B cell (primary cell): ENCODE results near the gene THUMPD3. TPM values are rescaled to one million over a fixed set of nuclear protein-coding genes. Genes with fewer than 3 reads are reported as not detected.

Experiments
- ATAC-seq: fragments of 200-7000 bp; cut with Tn5 transposase; one replicate; pipeline ENCODE4 v1.10.0; 2021; ENCODE audit warnings: low read depth, mild to moderate bottlenecking, moderate number of reproducible peaks, moderate library complexity
- CTCF ChIA-PET: fragments of 350-600 bp; sonication (Branson Sonifier 250); formaldehyde crosslinking; loops from one replicate; lab custom pipeline; 2021; ENCODE audit warnings: antibody characterized with exemption, inconsistent platforms; lab: Charles Lee
- POLR2A ChIA-PET: fragments of 350-600 bp; sonication (Branson Sonifier 250); formaldehyde crosslinking; loops from one replicate; lab custom pipeline; 2021; ENCODE audit warnings: antibody characterized with exemption; lab: Charles Lee
- DNase-seq: peaks from one replicate; pipeline ENCODE4 v3.0.0; 2013
- H2AFZ ChIP-seq: 2 replicates; pipeline ENCODE4 v1.6.1; 2012; ENCODE audit warnings: mild to moderate bottlenecking, low read depth, low read length; ENCODE audit not compliant: insufficient read depth, poor library complexity, severe bottlenecking
- H3K27ac ChIP-seq, 2 donors: 1 replicate in 1 of 2; 2 replicates in 1 of 2; pipeline ENCODE4 v1.5.1; 2012 to 2013; ENCODE audit warnings: low read length in 2 of 2, mild to moderate bottlenecking in 2 of 2, moderate library complexity in 1 of 2
- H3K27me3 ChIP-seq, 4 experiments: fragments of 200-600 bp in 1 of 4; sonication (generic) in 1 of 4; replicated peaks in 1 of 4; 1 replicate in 2 of 4; 2 replicates in 2 of 4; pipeline versions ENCODE4 v1.6.1 to v1.7.0; 2013 to 2016; ENCODE audit warnings: low read length in 3 of 4, mild to moderate bottlenecking in 2 of 4, mixed read lengths in 1 of 4, moderate library complexity in 1 of 4; ENCODE audit not compliant: insufficient read depth in 4 of 4, control insufficient read depth in 3 of 4; ENCODE audit errors: control extremely low read depth in 1 of 4
- H3K36me3 ChIP-seq, 2 experiments: replicated peaks in 1 of 2; 1 replicate in 1 of 2; 2 replicates in 1 of 2; pipeline versions ENCODE4 v1.6.1 to v1.7.1; 2013; ENCODE audit warnings: low read length in 1 of 2; ENCODE audit not compliant: insufficient read depth in 2 of 2, control insufficient read depth in 1 of 2; ENCODE audit errors: control extremely low read depth in 1 of 2, extremely low read depth in 1 of 2
- H3K4me1 ChIP-seq, 2 donors: fragments of 200-600 bp in 1 of 2; sonication (generic) in 1 of 2; 1 replicate in 1 of 2; 2 replicates in 1 of 2; pipeline versions ENCODE4 v1.5.1 to v1.6.1; 2013 to 2017; ENCODE audit warnings: low read length in 2 of 2; ENCODE audit not compliant: control insufficient read depth in 2 of 2, insufficient read depth in 2 of 2
- H3K4me2 ChIP-seq: replicated peaks from 2 replicates; pipeline ENCODE3; 2012; ENCODE audit warnings: mild to moderate bottlenecking, low read depth, low read length; ENCODE audit not compliant: poor library complexity, severe bottlenecking
- H3K4me3 ChIP-seq, 5 experiments: fragments of 200-600 bp in 1 of 5; sonication (generic) in 1 of 5; 1 replicate in 3 of 5; 2 replicates in 2 of 5; pipeline versions ENCODE4 v1.5.1 to v1.7.0; 2011 to 2016; ENCODE audit warnings: low read length in 4 of 5, mild to moderate bottlenecking in 4 of 5, low read depth in 2 of 5, control low read depth in 1 of 5, moderate library complexity in 1 of 5; ENCODE audit not compliant: insufficient read depth in 1 of 5; ENCODE audit errors: control extremely low read depth in 1 of 5, extremely low read depth in 1 of 5
- H3K79me2 ChIP-seq: fragments of 200-600 bp; sonication (generic); one replicate; pipeline ENCODE4 v1.6.0; 2016; ENCODE audit warnings: low read length; ENCODE audit not compliant: control insufficient read depth, insufficient read depth
- H3K9ac ChIP-seq: fragments of 200-600 bp; sonication (generic); 2 replicates; pipeline ENCODE4 v1.6.1; 2017; ENCODE audit warnings: mild to moderate bottlenecking, low read length, moderate library complexity
- H3K9me3 ChIP-seq, 3 donors: one replicate each; pipeline versions ENCODE4 v1.6.1 to v1.7.1; 2013; ENCODE audit warnings: low read length in 2 of 3; ENCODE audit not compliant: control insufficient read depth in 2 of 3, insufficient read depth in 1 of 3; ENCODE audit errors: control extremely low read depth in 1 of 3
- H4K20me1 ChIP-seq: 2 replicates; pipeline ENCODE4 v1.6.0; 2012; ENCODE audit warnings: mild to moderate bottlenecking, low read length; ENCODE audit not compliant: insufficient read depth, control insufficient read depth, poor library complexity, severe bottlenecking
- H3K27ac Mint-ChIP-seq: one replicate; pipeline ENCODE4 v1.8.0; 2021; ENCODE audit warnings: mixed read lengths
- H3K27me3 Mint-ChIP-seq: one replicate; pipeline ENCODE4 v1.8.0; 2021; ENCODE audit warnings: mixed read lengths
- H3K4me1 Mint-ChIP-seq: one replicate; pipeline ENCODE4 v1.8.0; 2021; ENCODE audit warnings: mixed read lengths
- H3K4me3 Mint-ChIP-seq: one replicate; pipeline ENCODE4 v1.8.0; 2021; ENCODE audit warnings: mixed read lengths
- H3K9me3 Mint-ChIP-seq: one replicate; pipeline ENCODE4 v1.8.0; 2022; ENCODE audit warnings: mixed read lengths; ENCODE audit not compliant: insufficient read depth
- EZH2 ChIP-seq: IDR thresholded peaks from 2 replicates; pipeline ENCODE4 v1.6.1; 2012; ENCODE audit warnings: borderline replicate concordance, low read depth, mild to moderate bottlenecking, moderate library complexity, low read length; ENCODE audit not compliant: insufficient read depth, poor library complexity, severe bottlenecking
- WGBS: methylation state at CpG from one replicate; pipeline ENCODE4 v1.1.5; 2013; ENCODE audit warnings: missing lambda C conversion rate; ENCODE audit not compliant: insufficient coverage; 5-methylcytosine and 5-hydroxymethylcytosine counted together
- intact Hi-C: fragments of 100-400 bp; cut with micrococcal nuclease; formaldehyde crosslinking; loops from one replicate; pipeline ENCODE4 v1.10.0; 2022
- polyA plus RNA-seq: library from polyadenylated mRNA; depleted of rRNA; stranded (reverse); fragments of >200 nt; gene quantifications from 2 replicates; pipeline ENCODE4 v1.2.3, GENCODE V29; 2012
- total RNA-seq, 2 donors: library from RNA; stranded (reverse); fragments of 120-200 nt in 1 of 2; gene quantifications; 1 replicate in 1 of 2; 2 replicates in 1 of 2; pipeline versions ENCODE4 v1.2.3 to v1.2.4, GENCODE V29; 2013 to 2022
- TF ChIP-seq, protein P1 (sequence below): fragments of 200-600 bp; IDR thresholded peaks from one replicate; pipeline ENCODE4 v1.8.0; 2022; ENCODE audit warnings: antibody characterized with exemption, mild to moderate bottlenecking

Gene THUMPD3
- total and polyA plus RNA-seq, 2 donors (not counting 1 experiment from before 2014, with no cell fraction given) = 10.1 to 32.1 TPM

GRCh38 chr3:9395570-9396300, 32.9 kb downstream of the THUMPD3 start:
- peak overlapping the region; percentile 40 for H2AFZ ChIP-seq

More at GRCh38 chr3:9395570-9396300, 32.9 kb downstream of the THUMPD3 start:
- H3K9me3 ChIP-seq = no peaks in the 10 kb centered on the region
- ChIA-PET POLR2A (interaction anchor here (0.7 to 4.3 kb wide), 8 partner anchors 9 to 853 kb away, joined by 3 to 39 read pairs (median 5); partner anchors contain the start of genes ARPC4, CRELD1, TATDN2 and THUMPD3), CTCF (interaction anchor here (1.4 to 1.9 kb wide), 3 partner anchors 15 to 42 kb away, joined by 5 to 8 read pairs (median 5); partner anchors contain the start of gene THUMPD3)
- Mint-ChIP-seq H3K4me1 (peaks cover 57% of the 10 kb centered on the region), H3K27ac (peak overlapping the region; percentile 100), H3K4me3 (peak overlapping the region; percentile 89), H3K27me3 (no peaks in the 10 kb centered on the region), H3K9me3 (no peaks in the 10 kb centered on the region)
- DNase-seq (no peak), ATAC-seq (no peak)
- H3K27me3 ChIP-seq = no peaks in the 10 kb centered on the region
- TF ChIP-seq EZH2 = no peak
- TF ChIP-seq, protein P1, sequence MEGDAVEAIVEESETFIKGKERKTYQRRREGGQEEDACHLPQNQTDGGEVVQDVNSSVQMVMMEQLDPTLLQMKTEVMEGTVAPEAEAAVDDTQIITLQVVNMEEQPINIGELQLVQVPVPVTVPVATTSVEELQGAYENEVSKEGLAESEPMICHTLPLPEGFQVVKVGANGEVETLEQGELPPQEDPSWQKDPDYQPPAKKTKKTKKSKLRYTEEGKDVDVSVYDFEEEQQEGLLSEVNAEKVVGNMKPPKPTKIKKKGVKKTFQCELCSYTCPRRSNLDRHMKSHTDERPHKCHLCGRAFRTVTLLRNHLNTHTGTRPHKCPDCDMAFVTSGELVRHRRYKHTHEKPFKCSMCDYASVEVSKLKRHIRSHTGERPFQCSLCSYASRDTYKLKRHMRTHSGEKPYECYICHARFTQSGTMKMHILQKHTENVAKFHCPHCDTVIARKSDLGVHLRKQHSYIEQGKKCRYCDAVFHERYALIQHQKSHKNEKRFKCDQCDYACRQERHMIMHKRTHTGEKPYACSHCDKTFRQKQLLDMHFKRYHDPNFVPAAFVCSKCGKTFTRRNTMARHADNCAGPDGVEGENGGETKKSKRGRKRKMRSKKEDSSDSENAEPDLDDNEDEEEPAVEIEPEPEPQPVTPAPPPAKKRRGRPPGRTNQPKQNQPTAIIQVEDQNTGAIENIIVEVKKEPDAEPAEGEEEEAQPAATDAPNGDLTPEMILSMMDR = no peak
- peak overlapping the region; percentile 58 to 85 (median 75) for H3K4me3 ChIP-seq
- peak overlapping the region; percentile 83 for H3K9ac ChIP-seq
- peak overlapping the region; percentile 94 to 96 for H3K27ac ChIP-seq
- peaks cover 4 to 32% of the 10 kb centered on the region in 2 experiments for H3K36me3 ChIP-seq
- intact Hi-C loops = loop anchor here (1.0 to 5.0 kb wide), 6 partner anchors 32 to 853 kb away; partner anchors contain the start of genes ARPC4, BRPF1, RPUSD3 and TADA3
- WGBS = 20% methylated on average over 12 of the region's 15 CpGs
- H3K4me2 ChIP-seq = peak overlapping the region; percentile 88
- peaks cover 37 to 48% of the 10 kb centered on the region in 2 donors for H3K4me1 ChIP-seq
- H3K79me2 ChIP-seq = peaks cover 85% of the 10 kb centered on the region
- H4K20me1 ChIP-seq = peaks cover 68% of the 10 kb centered on the region
